ENCODE results near the gene SLC25A29.

Gene SLC25A29

GRCh38 chr14:100332071-100332639 lies 25.9 kb upstream of the SLC25A29 start:
- no peak for DNase-seq (ENCODE audit: low read depth in 3 of 3)

- DNase-seq (ENCODE audit: low read depth in 3 of 3), result no peak
Measured at GRCh38 chr14:100330388-100330931, 24.2 kb upstream of the SLC25A29 start.

GRCh38 chr14:100330007-100330344 lies 23.7 kb upstream of the SLC25A29 start:
- no peak for DNase-seq (ENCODE audit: low read depth in 3 of 3)

- DNase-seq (ENCODE audit: low read depth in 3 of 3), result no peak
Measured at GRCh38 chr14:100329233-100330006, 23.2 kb upstream of the SLC25A29 start.

GRCh38 chr14:100328495-100329163 lies 22.4 kb upstream of the SLC25A29 start:
- DNase-seq (ENCODE audit: low read depth in 3 of 3), result no peak

GRCh38 chr14:100327128-100327527 lies 20.9 kb upstream of the SLC25A29 start:
- DNase-seq (ENCODE audit: low read depth in 3 of 3), result no peak

- no peak for DNase-seq (ENCODE audit: low read depth in 3 of 3)
Measured at GRCh38 chr14:100325958-100326357, 19.7 kb upstream of the SLC25A29 start.

- DNase-seq (ENCODE audit: low read depth in 3 of 3), result no peak
Measured at GRCh38 chr14:100325231-100325632, 19.0 kb upstream of the SLC25A29 start.

- DNase-seq (ENCODE audit: low read depth in 3 of 3), result no peak
Measured at GRCh38 chr14:100323942-100324307, 17.7 kb upstream of the SLC25A29 start.

- DNase-seq (ENCODE audit: low read depth in 3 of 3), result no peak
Measured at GRCh38 chr14:100323121-100323941, 17.1 kb upstream of the SLC25A29 start, which contains the start of gene SLC25A47. Gene SLC25A47 (plus strand): TSS chr14:100323339. CDS start chr14:100323415, 76 bp downstream.

- no peak for DNase-seq (ENCODE audit: low read depth in 3 of 3)
Measured at GRCh38 chr14:100322138-100322957, 16.1 kb upstream of the SLC25A29 start.

GRCh38 chr14:100321473-100322137 lies 15.4 kb upstream of the SLC25A29 start:
- DNase-seq (ENCODE audit: low read depth in 3 of 3), result no peak

GRCh38 chr14:100320157-100320856 lies 14.1 kb upstream of the SLC25A29 start:
- DNase-seq (ENCODE audit: low read depth in 3 of 3), result no peak

GRCh38 chr14:100317912-100318808 lies 11.9 kb upstream of the SLC25A29 start:
- peak in 2 of 3 experiments; percentile 27 to 69 for DNase-seq (ENCODE audit: low read depth in 3 of 3)

GRCh38 chr14:100317389-100317788 lies 11.1 kb upstream of the SLC25A29 start:
- DNase-seq (ENCODE audit: low read depth in 3 of 3), result no peak

GRCh38 chr14:100314724-100315123 lies 8.5 kb upstream of the SLC25A29 start:
- DNase-seq (ENCODE audit: low read depth in 3 of 3), result no peak

GRCh38 chr14:100313464-100314230 lies 7.4 kb upstream of the SLC25A29 start:
- no peak for DNase-seq (ENCODE audit: low read depth in 3 of 3)

GRCh38 chr14:100312877-100313400 lies 6.7 kb upstream of the SLC25A29 start:
- no peak for DNase-seq (ENCODE audit: low read depth in 3 of 3)
